Measurements from ENCODE around the gene OR6N2.

- TF ChIP-seq CTCF (IDR thresholded peaks at IDR 0.05) (no peak), POLR2A (IDR thresholded peaks at IDR 0.05) (no peak), EP300 (IDR thresholded peaks at IDR 0.05) (no peak)
Measured at GRCh38 chr1:158830074-158830677, 49.2 kb upstream of the OR6N2 start.

Data from upper lobe of left lung (tissue), 4 donors.